ENCODE data around the gene C1orf53.

GRCh38 chr1:197942042-197942441 is 39.6 kb downstream of the C1orf53 start:
- TF ChIP-seq ZFX (IDR thresholded peaks at IDR 0.05) (no peak), CTCF (conservative IDR thresholded peaks at IDR 0.05) (no peak)

Measured in C4-2B (cell line).